Measurements from ENCODE around the gene FGF19.

FGF19 gene

DNA sequence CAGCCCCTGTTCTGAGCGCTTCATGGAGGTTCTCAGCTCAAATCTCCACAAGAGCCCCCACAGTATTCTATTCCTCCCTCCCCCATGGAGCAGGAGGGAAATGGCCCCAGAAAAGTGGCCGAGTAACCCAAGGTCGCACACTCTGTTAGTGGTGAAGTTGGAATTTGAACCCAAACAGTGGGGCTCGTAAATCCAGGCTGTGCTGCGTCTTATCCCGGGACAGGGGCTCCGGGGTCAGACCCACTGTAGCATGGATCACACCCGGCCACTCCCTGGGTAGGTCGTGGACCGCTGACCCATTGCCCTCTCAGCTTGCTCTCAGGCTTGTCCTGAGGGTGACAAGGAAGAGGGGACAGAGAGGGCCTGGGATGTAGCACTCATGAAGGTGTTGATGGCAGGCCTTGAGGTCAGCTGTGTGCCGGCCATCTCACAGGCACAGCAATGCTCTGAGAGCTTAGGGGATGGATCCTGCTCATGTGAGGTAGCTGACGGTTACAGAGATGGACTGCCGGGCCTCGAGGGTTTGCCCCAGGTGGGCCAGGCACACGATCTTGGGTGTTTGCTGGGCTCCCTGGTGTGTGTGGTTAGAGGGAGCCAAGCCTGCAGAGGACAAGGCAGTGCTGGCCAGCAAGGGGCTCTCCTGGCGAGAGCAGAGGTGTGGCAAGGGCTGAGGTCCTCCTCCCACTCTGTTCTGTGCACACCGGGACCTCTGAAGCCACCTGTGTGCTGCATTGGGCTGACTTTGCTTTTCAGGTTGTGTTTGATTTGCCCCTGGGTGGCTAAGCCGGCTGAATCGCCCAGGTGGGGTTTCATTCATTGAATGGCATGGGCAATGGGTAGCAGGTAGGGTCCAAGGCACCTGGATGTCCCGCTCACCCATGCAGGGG is 2.3 kb upstream of the FGF19 start:
- Histone ChIP-seq H3K9ac (ENCODE audit: low read length) (no peak overlapping the region), H3K27me3 (ENCODE audit: insufficient read depth, low read length) (peaks cover 45% of the 10 kb centered on the region), H4K8ac (ENCODE audit: low read depth, low read length) (no peak overlapping the region), H3K79me1 (ENCODE audit: low read length) (no peaks in the 10 kb centered on the region), H2AFZ (ENCODE audit: insufficient read depth, low read length, poor library complexity) (no peak overlapping the region), H3K79me2 (ENCODE audit: control insufficient read depth, insufficient read depth, low read length, poor library complexity) (no peaks in the 10 kb centered on the region), H3K23ac (ENCODE audit: low read length) (no peak overlapping the region), H2AK5ac (ENCODE audit: low read length) (no peak overlapping the region), H3K4me1 (ENCODE audit: control insufficient read depth in 1 of 2, insufficient read depth in 2 of 2, low read length in 2 of 2) (peaks cover 4 to 14% of the 10 kb centered on the region in 2 experiments), H3K14ac (ENCODE audit: low read length) (no peak overlapping the region), H2BK120ac (ENCODE audit: insufficient read depth, low read length, poor library complexity) (no peak overlapping the region), H2BK12ac (ENCODE audit: low read length) (no peak overlapping the region), H3K18ac (ENCODE audit: low read length) (no peak overlapping the region), H3K4ac (ENCODE audit: low read depth, low read length) (no peak overlapping the region), H3K4me2 (ENCODE audit: low read length) (no peak overlapping the region), H4K91ac (ENCODE audit: low read depth, low read length) (no peak overlapping the region), H3K27ac (ENCODE audit: low read depth, low read length) (no peak overlapping the region), H4K12ac (ENCODE audit: low read depth, low read length) (no peak overlapping the region), H3K9me3 (ENCODE audit: insufficient read depth, low read depth, low read length) (peaks cover 3% of the 10 kb centered on the region), H2BK5ac (ENCODE audit: low read depth, low read length, poor library complexity) (no peak overlapping the region), H3K36me3 (ENCODE audit: control insufficient read depth in 1 of 2, insufficient read depth in 2 of 2, low read length in 2 of 2) (no peaks in the 10 kb centered on the region), H3K4me3 (ENCODE audit: low read depth, low read length) (no peak overlapping the region)
- no CpG with 5 or more reads among the region's 20 CpGs for WGBS (ENCODE audit: extremely low coverage, insufficient coverage, insufficient read length)
- DNase-seq, result no peak

- no CpG with 5 or more reads among the region's 18 CpGs for WGBS (ENCODE audit: extremely low coverage, insufficient coverage, insufficient read length)
- Histone ChIP-seq H3K4me2 (ENCODE audit: low read length) (no peak overlapping the region), H2AK5ac (ENCODE audit: low read length) (no peak overlapping the region)
Observed at GRCh38 chr11:69705351-69705811, 1.6 kb upstream of the FGF19 start.

GRCh38 chr11:69704508-69705253 is 859 bp upstream of the FGF19 start:
- H3K18ac ChIP-seq (ENCODE audit: low read length), result no peak overlapping the region
- H2AFZ ChIP-seq (ENCODE audit: insufficient read depth, low read length, poor library complexity), result no peak overlapping the region
- no peak overlapping the region for H4K91ac ChIP-seq (ENCODE audit: low read depth, low read length)
- WGBS (ENCODE audit: extremely low coverage, insufficient coverage, insufficient read length), result no CpG with 5 or more reads among the region's 63 CpGs
- H3K4me2 ChIP-seq (ENCODE audit: low read length), result peak overlapping the region; percentile 47
- H4K8ac ChIP-seq (ENCODE audit: low read depth, low read length), result no peak overlapping the region
- H4K12ac ChIP-seq (ENCODE audit: low read depth, low read length), result no peak overlapping the region
- H3K4ac ChIP-seq (ENCODE audit: low read depth, low read length), result no peak overlapping the region
- H3K4me3 ChIP-seq (ENCODE audit: low read depth, low read length), result no peak overlapping the region
- H3K4me1 ChIP-seq (ENCODE audit: control insufficient read depth in 1 of 2, insufficient read depth in 2 of 2, low read length in 2 of 2), result peaks cover 8 to 17% of the 10 kb centered on the region in 2 experiments
- no peak overlapping the region for H2BK12ac ChIP-seq (ENCODE audit: low read length)
- peaks cover 3% of the 10 kb centered on the region for H3K9me3 ChIP-seq (ENCODE audit: insufficient read depth, low read depth, low read length)
- no peak overlapping the region for H2BK5ac ChIP-seq (ENCODE audit: low read depth, low read length, poor library complexity)
- no peak overlapping the region for H2AK5ac ChIP-seq (ENCODE audit: low read length)
- DNase-seq, result peak in 1 of 2 donors; percentile 18
- no peaks in the 10 kb centered on the region for H3K79me1 ChIP-seq (ENCODE audit: low read length)
- no peak overlapping the region for H3K27ac ChIP-seq (ENCODE audit: low read depth, low read length)
- H3K27me3 ChIP-seq (ENCODE audit: insufficient read depth, low read length), result peaks cover 45% of the 10 kb centered on the region
- no peaks in the 10 kb centered on the region for H3K79me2 ChIP-seq (ENCODE audit: control insufficient read depth, insufficient read depth, low read length, poor library complexity)
- H3K23ac ChIP-seq (ENCODE audit: low read length), result no peak overlapping the region
- no peak overlapping the region for H2BK120ac ChIP-seq (ENCODE audit: insufficient read depth, low read length, poor library complexity)
- no peak overlapping the region for H3K14ac ChIP-seq (ENCODE audit: low read length)
- no peak overlapping the region for H3K9ac ChIP-seq (ENCODE audit: low read length)
- H3K36me3 ChIP-seq (ENCODE audit: control insufficient read depth in 1 of 2, insufficient read depth in 2 of 2, low read length in 2 of 2), result no peaks in the 10 kb centered on the region

More at GRCh38 chr11:69705351-69705811, 1.6 kb upstream of the FGF19 start:
- Histone ChIP-seq H3K18ac (ENCODE audit: low read length) (no peak overlapping the region), H3K79me1 (ENCODE audit: low read length) (no peaks in the 10 kb centered on the region), H2BK12ac (ENCODE audit: low read length) (no peak overlapping the region), H3K4ac (ENCODE audit: low read depth, low read length) (no peak overlapping the region), H3K9me3 (ENCODE audit: insufficient read depth, low read depth, low read length) (peaks cover 3% of the 10 kb centered on the region), H3K4me1 (ENCODE audit: control insufficient read depth in 1 of 2, insufficient read depth in 2 of 2, low read length in 2 of 2) (peaks cover 8 to 17% of the 10 kb centered on the region in 2 experiments), H2BK5ac (ENCODE audit: low read depth, low read length, poor library complexity) (no peak overlapping the region), H3K27ac (ENCODE audit: low read depth, low read length) (no peak overlapping the region), H3K36me3 (ENCODE audit: control insufficient read depth in 1 of 2, insufficient read depth in 2 of 2, low read length in 2 of 2) (no peaks in the 10 kb centered on the region), H3K9ac (ENCODE audit: low read length) (no peak overlapping the region), H4K12ac (ENCODE audit: low read depth, low read length) (no peak overlapping the region), H3K4me3 (ENCODE audit: low read depth, low read length) (no peak overlapping the region), H3K14ac (ENCODE audit: low read length) (no peak overlapping the region), H3K23ac (ENCODE audit: low read length) (no peak overlapping the region), H2AFZ (ENCODE audit: insufficient read depth, low read length, poor library complexity) (no peak overlapping the region), H3K79me2 (ENCODE audit: control insufficient read depth, insufficient read depth, low read length, poor library complexity) (no peaks in the 10 kb centered on the region), H4K8ac (ENCODE audit: low read depth, low read length) (no peak overlapping the region), H3K27me3 (ENCODE audit: insufficient read depth, low read length) (peaks cover 45% of the 10 kb centered on the region), H4K91ac (ENCODE audit: low read depth, low read length) (no peak overlapping the region), H2BK120ac (ENCODE audit: insufficient read depth, low read length, poor library complexity) (no peak overlapping the region)
- DNase-seq, result no peak

DNA sequence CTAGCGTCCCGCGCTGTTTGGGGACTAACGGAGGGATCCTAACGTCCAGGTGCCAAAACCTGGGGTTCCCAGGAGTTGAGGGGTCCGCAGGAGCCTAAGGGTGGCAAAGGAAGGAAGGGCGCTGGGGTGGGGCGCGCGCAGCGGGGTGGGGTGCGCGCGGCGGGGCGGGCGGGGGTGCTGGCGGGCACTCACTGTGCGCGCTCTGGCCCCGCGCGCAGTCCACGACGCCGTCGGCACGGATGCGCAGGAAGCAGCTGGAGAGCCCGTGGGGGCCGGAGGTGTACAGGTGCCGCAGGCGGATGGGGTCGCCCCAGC is 412 bp downstream of the FGF19 start:
- Histone ChIP-seq H4K91ac (ENCODE audit: low read depth, low read length) (no peak overlapping the region), H3K27ac (ENCODE audit: low read depth, low read length) (no peak overlapping the region), H3K79me1 (ENCODE audit: low read length) (no peaks in the 10 kb centered on the region), H3K27me3 (ENCODE audit: insufficient read depth, low read length) (peaks cover 45% of the 10 kb centered on the region), H3K18ac (ENCODE audit: low read length) (no peak overlapping the region), H2BK120ac (ENCODE audit: insufficient read depth, low read length, poor library complexity) (no peak overlapping the region), H3K4ac (ENCODE audit: low read depth, low read length) (no peak overlapping the region), H3K36me3 (ENCODE audit: control insufficient read depth in 1 of 2, insufficient read depth in 2 of 2, low read length in 2 of 2) (no peaks in the 10 kb centered on the region), H3K4me1 (ENCODE audit: control insufficient read depth in 1 of 2, insufficient read depth in 2 of 2, low read length in 2 of 2) (peaks cover 8 to 17% of the 10 kb centered on the region in 2 experiments), H3K14ac (ENCODE audit: low read length) (no peak overlapping the region), H3K4me3 (ENCODE audit: low read depth, low read length) (no peak overlapping the region), H4K8ac (ENCODE audit: low read depth, low read length) (no peak overlapping the region), H2BK12ac (ENCODE audit: low read length) (no peak overlapping the region), H3K79me2 (ENCODE audit: control insufficient read depth, insufficient read depth, low read length, poor library complexity) (no peaks in the 10 kb centered on the region), H2BK5ac (ENCODE audit: low read depth, low read length, poor library complexity) (no peak overlapping the region), H3K9me3 (ENCODE audit: insufficient read depth, low read depth, low read length) (peaks cover 3% of the 10 kb centered on the region), H2AFZ (ENCODE audit: insufficient read depth, low read length, poor library complexity) (no peak overlapping the region), H3K9ac (ENCODE audit: low read length) (no peak overlapping the region), H3K4me2 (ENCODE audit: low read length) (no peak overlapping the region), H2AK5ac (ENCODE audit: low read length) (no peak overlapping the region), H4K12ac (ENCODE audit: low read depth, low read length) (no peak overlapping the region), H3K23ac (ENCODE audit: low read length) (no peak overlapping the region)
- DNase-seq, result no peak
- no CpG with 5 or more reads among the region's 34 CpGs for WGBS (ENCODE audit: extremely low coverage, insufficient coverage, insufficient read length)
